HG02678 (cell line): Measurements from ENCODE around the gene RUNX1.

Source experiments
- ATAC-seq: cut with Tn5 transposase; IDR thresholded peaks from one replicate; pipeline ENCODE4 v1.9.1; 2021; ENCODE audit warnings: mild to moderate bottlenecking, moderate library complexity; ENCODE audit not compliant: unreplicated experiment

Gene RUNX1

DNA sequence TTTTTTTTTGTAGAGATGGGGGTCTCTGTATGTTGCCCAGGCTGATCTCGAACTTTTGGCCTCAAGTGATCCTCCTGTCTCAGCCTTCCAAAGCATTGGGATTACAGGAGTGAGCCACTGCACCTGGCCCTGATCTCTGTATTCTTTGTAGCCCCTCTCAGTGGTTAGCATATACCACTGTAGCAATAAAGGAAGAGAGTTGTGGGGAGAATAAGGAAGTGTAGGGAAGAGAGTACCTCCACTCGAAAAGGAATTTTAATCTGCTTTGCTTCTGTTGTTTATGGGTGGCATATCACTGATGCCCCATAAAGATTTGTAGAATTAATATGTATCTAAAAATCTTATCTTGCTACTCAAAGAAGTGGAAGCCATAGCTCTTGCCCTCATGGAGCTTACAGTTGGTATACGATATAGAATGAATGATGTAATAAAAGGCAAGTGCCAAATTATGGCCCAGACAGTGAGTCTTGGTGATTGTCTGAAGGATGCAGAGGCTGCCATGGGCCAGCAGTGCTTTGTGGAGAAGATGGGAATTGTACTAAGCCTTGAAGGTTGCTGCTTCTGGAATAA lies 284.3 kb downstream of the RUNX1 start:
- ATAC-seq: no peak

DNA sequence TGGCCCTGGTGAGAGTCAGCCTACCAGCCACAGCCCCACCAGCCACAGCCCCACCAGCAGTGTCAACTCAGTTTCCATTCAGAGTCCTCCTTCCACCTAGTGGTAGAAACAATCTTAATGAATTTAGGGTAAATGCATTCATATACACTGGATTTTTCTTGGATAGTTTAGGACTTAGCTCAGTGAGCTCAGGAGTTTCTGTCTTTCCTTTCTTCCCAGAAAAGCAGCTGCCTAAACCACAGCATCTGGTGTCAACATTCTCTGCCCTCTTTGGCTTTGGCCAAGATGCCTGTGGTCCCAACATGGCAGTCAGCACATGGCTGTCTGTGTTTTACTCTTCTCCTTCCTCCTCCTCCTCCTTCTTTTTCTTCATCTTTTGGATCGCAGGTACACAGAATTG lies 286.3 kb downstream of the RUNX1 start:
- no peak for ATAC-seq

DNA sequence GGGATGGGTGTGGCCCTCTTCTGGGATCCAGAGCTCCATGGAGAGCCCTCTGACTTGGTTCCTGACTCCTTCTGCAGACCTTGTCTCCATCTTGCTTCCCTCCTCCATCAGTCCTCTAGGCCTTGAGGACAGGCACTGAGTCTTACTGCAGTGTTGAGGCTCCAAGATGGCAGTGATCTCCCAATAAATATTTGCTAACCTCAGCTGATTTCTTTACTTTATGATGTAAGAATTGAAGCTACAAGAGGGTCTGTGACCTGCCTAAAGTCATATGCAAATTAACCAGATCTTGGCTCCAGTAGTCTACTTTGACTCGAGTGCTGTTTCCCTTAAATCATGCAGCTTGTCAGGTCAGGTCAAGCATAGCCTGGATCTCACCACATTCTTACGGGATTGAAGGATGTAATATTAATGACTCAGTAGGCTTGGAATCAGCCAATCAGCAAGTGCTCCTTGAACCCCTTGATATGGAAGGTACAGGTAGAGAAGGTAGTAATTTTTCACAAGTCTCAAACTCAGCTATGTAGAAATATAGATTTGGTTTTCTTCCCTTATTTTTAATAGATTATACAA lies 287.3 kb downstream of the RUNX1 start:
- ATAC-seq: no peak

DNA sequence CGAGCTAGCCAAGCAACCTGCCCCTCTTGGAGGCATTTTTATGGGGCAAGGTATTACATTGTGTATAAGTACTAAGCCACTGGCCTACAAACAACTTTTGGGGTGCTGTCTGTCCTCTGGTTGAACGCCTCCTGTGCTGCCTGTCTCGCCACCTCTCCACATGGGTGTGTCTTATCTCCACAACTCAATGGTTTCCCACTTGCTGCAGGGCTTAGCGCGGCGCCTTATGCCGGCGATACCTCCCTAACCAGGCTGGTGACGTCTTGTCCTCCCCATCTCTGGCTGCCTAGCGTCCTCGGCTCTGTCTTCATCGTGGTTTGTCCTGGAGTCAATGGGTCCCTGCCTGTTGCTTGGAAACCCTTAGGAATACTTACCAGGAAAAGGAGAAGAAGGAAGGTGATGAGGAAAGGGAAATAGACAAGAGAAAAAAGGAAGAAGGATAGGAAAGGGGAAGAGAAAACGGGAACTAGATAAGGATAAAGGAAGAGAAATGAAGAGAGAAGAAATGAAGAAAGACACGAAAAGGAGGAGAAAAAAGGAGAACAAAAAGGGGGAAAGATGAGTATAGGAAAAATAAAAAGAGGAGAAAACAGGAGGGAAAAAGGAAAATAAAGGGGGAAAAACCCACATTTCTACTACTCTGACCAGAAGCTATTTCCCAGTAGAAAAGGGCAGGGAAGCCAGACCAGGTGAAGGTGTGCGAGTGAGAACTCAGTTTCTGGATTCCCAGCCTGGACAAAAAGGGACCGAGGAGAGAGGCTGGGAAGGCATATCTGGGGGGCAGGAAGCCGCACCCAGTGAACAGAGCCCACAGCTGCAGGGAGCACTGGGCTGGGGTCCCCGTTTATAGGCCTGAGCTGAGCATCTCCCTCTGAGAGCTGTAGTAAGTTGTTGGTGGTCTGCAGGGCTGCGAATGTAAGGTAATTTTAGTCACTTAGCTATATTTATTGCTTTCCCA lies 294.1 kb downstream of the RUNX1 start:
- no peak for ATAC-seq

DNA sequence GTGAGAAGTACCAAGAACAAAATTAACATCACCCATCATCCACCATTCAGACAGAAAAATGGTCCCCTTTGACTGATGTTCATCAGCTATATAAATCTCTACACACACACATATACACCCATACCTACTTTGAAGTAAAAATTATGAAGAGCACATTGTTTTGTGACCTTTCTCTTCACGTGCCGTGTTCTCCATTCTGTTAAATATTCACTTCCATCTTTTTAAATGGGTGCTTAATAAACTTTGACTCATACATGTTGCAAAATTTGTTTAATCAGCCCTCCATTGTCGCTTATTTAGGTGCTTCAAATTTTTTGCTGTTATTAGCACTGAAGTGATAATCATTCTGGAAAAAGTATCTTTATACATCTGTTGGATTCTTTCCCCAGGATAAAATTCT lies 300.2 kb downstream of the RUNX1 start:
- ATAC-seq: no peak

DNA sequence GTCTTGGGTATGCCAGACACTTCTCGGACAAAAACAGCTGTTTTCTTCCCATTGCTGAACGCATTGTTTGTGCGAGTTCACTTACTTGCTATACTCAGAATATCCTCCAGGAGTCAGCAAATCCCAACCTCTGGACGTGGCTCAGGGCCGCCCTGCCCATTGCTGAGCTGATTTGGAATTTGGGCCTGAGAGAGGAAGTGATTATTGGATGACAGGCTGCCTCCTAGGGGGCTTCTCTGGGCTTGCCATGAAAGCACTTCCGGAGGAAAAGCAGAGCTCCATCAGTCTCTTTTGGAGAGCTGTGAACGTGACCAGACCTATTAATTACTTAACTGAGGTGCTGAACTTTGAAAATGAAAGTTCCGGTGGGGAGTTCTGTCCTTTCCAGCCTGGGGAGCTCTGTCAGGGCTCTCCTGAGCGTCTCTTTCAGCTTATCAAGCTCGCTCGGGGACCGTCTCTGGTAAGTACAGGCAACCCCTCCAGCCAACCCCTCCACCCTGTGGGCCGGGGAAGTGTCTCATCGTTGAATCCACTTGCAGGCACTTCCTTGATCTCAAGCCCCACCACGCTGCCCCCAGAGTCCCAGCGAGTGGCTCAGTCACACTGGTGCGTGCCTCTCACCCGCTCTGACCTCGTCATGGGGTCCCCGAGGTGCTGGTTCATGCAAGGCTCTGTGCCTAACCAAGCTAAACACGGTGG lies 303.4 kb downstream of the RUNX1 start:
- ATAC-seq: peak; percentile 79

DNA sequence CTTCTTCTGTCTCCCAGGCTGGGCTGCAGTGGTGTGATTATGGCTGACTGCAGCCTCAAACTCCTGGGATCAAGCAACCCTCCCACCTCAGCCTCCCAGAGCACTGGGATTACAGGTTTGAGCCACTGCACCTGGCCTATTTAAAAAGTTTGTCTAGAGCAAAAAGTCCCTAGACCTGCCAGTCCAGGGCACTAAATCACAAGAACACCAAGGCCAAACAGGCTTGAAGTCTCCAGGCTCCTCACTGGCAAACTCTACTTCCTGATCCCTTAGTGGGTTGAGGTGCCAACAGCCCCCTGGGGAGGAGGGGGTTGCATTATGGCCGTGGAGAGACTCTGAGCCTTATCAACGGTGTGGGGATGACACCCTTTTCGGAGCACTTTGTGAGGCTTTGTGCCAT lies 304.3 kb downstream of the RUNX1 start:
- no peak for ATAC-seq

DNA sequence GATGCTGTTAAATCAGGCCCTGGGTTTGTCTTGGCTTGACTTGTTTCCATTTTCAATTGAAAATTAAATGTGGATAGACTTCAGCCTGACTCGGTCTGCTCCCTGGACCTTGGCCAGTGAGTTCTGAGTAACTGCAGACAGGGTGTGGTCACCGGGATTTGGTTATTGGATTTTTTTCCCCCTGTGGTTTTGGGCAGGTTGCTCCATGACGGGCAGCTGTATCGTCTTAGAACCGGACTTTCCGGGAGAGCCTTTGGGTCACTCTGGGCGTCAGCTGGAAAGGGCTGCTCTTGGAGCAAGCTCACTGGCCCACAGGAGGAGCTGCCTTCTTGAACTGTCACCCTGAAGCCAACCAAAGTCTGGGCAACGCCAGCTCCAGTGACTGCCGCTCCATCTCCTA lies 305.3 kb downstream of the RUNX1 start:
- no peak for ATAC-seq

DNA sequence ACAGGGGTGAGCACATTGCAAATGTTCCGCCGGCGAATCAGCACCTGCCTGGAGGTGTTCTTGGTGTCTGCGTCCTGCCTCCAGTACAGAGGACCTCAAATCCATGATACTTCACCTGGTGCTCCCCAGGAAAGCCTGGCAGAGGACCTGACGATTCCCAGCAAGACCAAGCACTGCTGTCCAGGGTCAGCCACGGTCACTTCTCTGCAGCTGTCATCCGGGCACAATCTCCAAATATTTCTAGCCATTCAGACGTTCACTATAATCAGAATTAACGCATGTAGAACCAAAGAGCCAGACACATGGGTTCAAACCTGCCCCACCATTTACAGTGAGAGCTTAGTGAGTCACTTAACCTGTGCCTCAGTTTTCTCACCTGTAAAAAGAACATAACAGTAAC lies 305.8 kb downstream of the RUNX1 start:
- ATAC-seq: no peak

DNA sequence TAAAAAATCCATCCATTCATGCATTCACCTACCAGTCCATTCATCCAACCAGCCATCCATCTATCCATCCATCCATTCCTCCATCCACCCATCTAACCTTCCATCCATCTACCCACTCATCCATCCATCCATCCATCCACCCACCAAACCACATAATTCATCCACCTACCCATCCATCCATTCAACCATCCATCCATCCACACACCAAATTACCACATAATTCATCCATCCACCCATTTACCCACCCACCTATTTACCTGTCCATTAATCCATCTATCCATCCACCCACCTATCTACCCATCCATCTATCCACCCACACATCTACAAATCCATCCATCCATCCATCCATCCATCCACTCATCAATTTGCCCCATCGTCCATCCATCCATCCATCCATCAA lies 308.9 kb downstream of the RUNX1 start:
- no peak for ATAC-seq
